Breast epithelium (tissue), 4 donors: ENCODE data around the gene KRTAP9-4. TPM values are rescaled to one million over a fixed set of nuclear protein-coding genes. Genes with fewer than 3 reads are reported as not detected.
"Not testable (repeated sequence)": the region's sequence is repeated elsewhere in the genome, so short reads cannot be mapped to it uniquely, and the experiment has no call there.

ENCODE experiments used
- DNase-seq, 2 donors: peaks; one replicate each; pipeline ENCODE4 v3.0.0-alpha.2; 2019; ENCODE audit warnings: low spot score in 2 of 2
- H3K27ac ChIP-seq, 2 donors: fragments of 200-600 bp; sonication (generic) in 1 of 2; one replicate each; pipeline ENCODE4 v1.5.1; 2016 to 2019; ENCODE audit warnings: mild to moderate bottlenecking in 1 of 2
- H3K27me3 ChIP-seq, 2 donors: fragments of 200-600 bp; sonication (generic) in 1 of 2; one replicate each; pipeline versions ENCODE4 v1.5.1 to v1.6.0; 2017 to 2019; ENCODE audit warnings: control low read depth in 1 of 2, mild to moderate bottlenecking in 1 of 2
- H3K36me3 ChIP-seq: fragments of 200-600 bp; one replicate; pipeline ENCODE4 v1.5.1; 2019
- H3K4me1 ChIP-seq, 2 donors: fragments of 200-600 bp; sonication (generic); one replicate each; pipeline ENCODE4 v1.5.1; 2016 to 2019; ENCODE audit warnings: control low read depth in 1 of 2
- H3K4me3 ChIP-seq, 3 donors: fragments of 200-600 bp; sonication (generic); 1 replicate in 2 of 3; 2 replicates in 1 of 3; pipeline ENCODE4 v1.5.1; 2016 to 2019; ENCODE audit warnings: mild to moderate bottlenecking in 3 of 3, moderate library complexity in 2 of 3
- H3K9me3 ChIP-seq, 2 donors: fragments of 200-600 bp; sonication (generic) in 1 of 2; one replicate each; pipeline ENCODE4 v1.5.1; 2016 to 2019; ENCODE audit warnings: control low read depth in 1 of 2
- CTCF ChIP-seq, 3 donors: fragments of 450-650 bp; IDR thresholded peaks; one replicate each; pipeline ENCODE4 v1.5.1; 2016 to 2017; ENCODE audit warnings: antibody characterized with exemption in 3 of 3, mild to moderate bottlenecking in 3 of 3, moderate library complexity in 3 of 3
- POLR2A ChIP-seq: fragments of 450-650 bp; IDR thresholded peaks from one replicate; pipeline ENCODE4 v1.6.1; 2016; ENCODE audit warnings: antibody characterized with exemption, mild to moderate bottlenecking, moderate library complexity
- POLR2AphosphoS5 ChIP-seq, 3 donors: sonication (generic); formaldehyde crosslinking; IDR thresholded peaks; one replicate each; pipeline ENCODE4 v1.6.1; 2017; ENCODE audit warnings: antibody characterized with exemption in 3 of 3
- intact Hi-C: fragments of 100-400 bp; cut with DNase I; formaldehyde crosslinking; loops from one replicate; pipeline ENCODE4 v1.15.1; 2023; ENCODE audit warnings: low total_unique reads
- total RNA-seq, 3 donors: library from RNA; depleted of rRNA; stranded (reverse); fragments of >200 nt; gene quantifications; one replicate each; pipeline ENCODE4 v1.1.0, GENCODE V29; 2016

KRTAP9-4 gene
- total RNA-seq, 3 donors from 2014 or later, result not detected

GRCh38 chr17:41226051-41226450, 23.4 kb upstream of the KRTAP9-4 start:
- TF ChIP-seq POLR2A (no peak), CTCF (IDR thresholded peaks at IDR 0.05) (no peak), POLR2AphosphoS5 (IDR thresholded peaks at IDR 0.05) (no peak)
- Histone ChIP-seq H3K27ac (no peak overlapping the region), H3K9me3 (no peaks in the 10 kb centered on the region), H3K4me3 (no peak overlapping the region), H3K27me3 (no peaks in the 10 kb centered on the region), H3K36me3 (no peaks in the 10 kb centered on the region), H3K4me1 (no peaks in the 10 kb centered on the region)
- no peak for DNase-seq
- intact Hi-C loops, result no loop called here

GRCh38 chr17:41226598-41227095, 22.8 kb upstream of the KRTAP9-4 start, which contains the start of gene KRTAP9-2:
Gene KRTAP9-2 (plus strand): TSS chr17:41226648. CDS start chr17:41226655, 7 bp downstream.
- H3K27me3 ChIP-seq, DNase-seq, H3K36me3 ChIP-seq, H3K9me3 ChIP-seq, H3K27ac ChIP-seq, H3K4me3 ChIP-seq, H3K4me1 ChIP-seq, intact Hi-C loops: not testable (repeated sequence)

GRCh38 chr17:41230094-41230493, 19.4 kb upstream of the KRTAP9-4 start:
- no peaks in the 10 kb centered on the region for H3K9me3 ChIP-seq
- DNase-seq, result no peak
- intact Hi-C loops, result no loop called here
- TF ChIP-seq POLR2AphosphoS5 (IDR thresholded peaks at IDR 0.05) (no peak), CTCF (IDR thresholded peaks at IDR 0.05) (no peak), POLR2A (no peak)
- H3K36me3 ChIP-seq, result no peaks in the 10 kb centered on the region
- no peak overlapping the region for H3K4me3 ChIP-seq
- H3K27ac ChIP-seq, result no peak overlapping the region
- H3K4me1 ChIP-seq, result no peaks in the 10 kb centered on the region
- H3K27me3 ChIP-seq, result no peaks in the 10 kb centered on the region

GRCh38 chr17:41231731-41232130, 17.8 kb upstream of the KRTAP9-4 start:
- Histone ChIP-seq H3K36me3 (no peaks in the 10 kb centered on the region), H3K27me3 (no peaks in the 10 kb centered on the region), H3K4me1 (no peaks in the 10 kb centered on the region), H3K9me3 (no peaks in the 10 kb centered on the region), H3K4me3 (no peak overlapping the region), H3K27ac (no peak overlapping the region)
- TF ChIP-seq POLR2AphosphoS5 (IDR thresholded peaks at IDR 0.05), result no peak
- TF ChIP-seq CTCF (IDR thresholded peaks at IDR 0.05), result no peak
- DNase-seq, result no peak
- intact Hi-C loops, result no loop called here

GRCh38 chr17:41232399-41233105, 16.9 kb upstream of the KRTAP9-4 start, which contains the start of gene KRTAP9-3:
Gene KRTAP9-3 (plus strand): TSS chr17:41232449. CDS start chr17:41232502, 53 bp downstream.
- intact Hi-C loops, H3K27me3 ChIP-seq, H3K9me3 ChIP-seq, H3K36me3 ChIP-seq, H3K4me1 ChIP-seq, H3K4me3 ChIP-seq, DNase-seq, H3K27ac ChIP-seq: not testable (repeated sequence)

GRCh38 chr17:41237116-41237515, 12.4 kb upstream of the KRTAP9-4 start:
- intact Hi-C loops, H3K4me1 ChIP-seq, DNase-seq, H3K4me3 ChIP-seq, H3K36me3 ChIP-seq, H3K27me3 ChIP-seq, H3K9me3 ChIP-seq, H3K27ac ChIP-seq: not testable (repeated sequence)

GRCh38 chr17:41237949-41238437, 11.5 kb upstream of the KRTAP9-4 start, which contains the start of gene KRTAP9-8:
Gene KRTAP9-8 (plus strand): TSS chr17:41237999. CDS start chr17:41238052, 53 bp downstream.
- H3K9me3 ChIP-seq, H3K36me3 ChIP-seq, intact Hi-C loops, H3K27me3 ChIP-seq, H3K27ac ChIP-seq, H3K4me3 ChIP-seq, H3K4me1 ChIP-seq, DNase-seq: not testable (repeated sequence)

GRCh38 chr17:41246995-41247787, 2.3 kb upstream of the KRTAP9-4 start:
- H3K27ac ChIP-seq, H3K4me3 ChIP-seq, H3K4me1 ChIP-seq, H3K36me3 ChIP-seq, intact Hi-C loops, H3K27me3 ChIP-seq, DNase-seq, H3K9me3 ChIP-seq: not testable (repeated sequence)
